ENCODE measurements around the gene DLX3. TPM values are rescaled to one million over a fixed set of nuclear protein-coding genes. Genes with fewer than 3 reads are reported as not detected.

Gene DLX3
- polyA plus RNA-seq, 2 of the 4 experiments (the other 2 are of a cell fraction), result 0.17 TPM; not detected in 1

DNA sequence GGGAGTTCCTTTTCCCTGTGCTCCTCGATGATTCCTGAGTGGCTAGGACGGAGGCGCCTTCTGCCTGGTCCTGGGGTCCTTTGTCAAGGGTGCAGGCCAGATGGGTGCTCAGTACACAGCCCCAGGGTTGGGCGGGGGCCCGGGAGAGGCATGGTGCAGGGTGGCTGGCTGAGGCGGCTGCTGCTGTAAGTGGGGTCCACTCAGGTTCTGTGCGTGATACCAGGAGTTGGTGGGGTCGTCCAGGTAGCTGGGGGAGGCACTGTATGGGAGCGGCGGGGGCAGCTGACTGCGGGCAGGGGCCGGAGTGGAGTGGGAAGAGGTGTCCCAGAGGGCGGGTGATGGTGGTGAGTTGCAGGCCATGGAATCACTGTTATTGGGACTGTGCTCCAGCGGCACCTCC lies 3.6 kb downstream of the DLX3 start (continued):
- TF ChIP-seq, protein P1, sequence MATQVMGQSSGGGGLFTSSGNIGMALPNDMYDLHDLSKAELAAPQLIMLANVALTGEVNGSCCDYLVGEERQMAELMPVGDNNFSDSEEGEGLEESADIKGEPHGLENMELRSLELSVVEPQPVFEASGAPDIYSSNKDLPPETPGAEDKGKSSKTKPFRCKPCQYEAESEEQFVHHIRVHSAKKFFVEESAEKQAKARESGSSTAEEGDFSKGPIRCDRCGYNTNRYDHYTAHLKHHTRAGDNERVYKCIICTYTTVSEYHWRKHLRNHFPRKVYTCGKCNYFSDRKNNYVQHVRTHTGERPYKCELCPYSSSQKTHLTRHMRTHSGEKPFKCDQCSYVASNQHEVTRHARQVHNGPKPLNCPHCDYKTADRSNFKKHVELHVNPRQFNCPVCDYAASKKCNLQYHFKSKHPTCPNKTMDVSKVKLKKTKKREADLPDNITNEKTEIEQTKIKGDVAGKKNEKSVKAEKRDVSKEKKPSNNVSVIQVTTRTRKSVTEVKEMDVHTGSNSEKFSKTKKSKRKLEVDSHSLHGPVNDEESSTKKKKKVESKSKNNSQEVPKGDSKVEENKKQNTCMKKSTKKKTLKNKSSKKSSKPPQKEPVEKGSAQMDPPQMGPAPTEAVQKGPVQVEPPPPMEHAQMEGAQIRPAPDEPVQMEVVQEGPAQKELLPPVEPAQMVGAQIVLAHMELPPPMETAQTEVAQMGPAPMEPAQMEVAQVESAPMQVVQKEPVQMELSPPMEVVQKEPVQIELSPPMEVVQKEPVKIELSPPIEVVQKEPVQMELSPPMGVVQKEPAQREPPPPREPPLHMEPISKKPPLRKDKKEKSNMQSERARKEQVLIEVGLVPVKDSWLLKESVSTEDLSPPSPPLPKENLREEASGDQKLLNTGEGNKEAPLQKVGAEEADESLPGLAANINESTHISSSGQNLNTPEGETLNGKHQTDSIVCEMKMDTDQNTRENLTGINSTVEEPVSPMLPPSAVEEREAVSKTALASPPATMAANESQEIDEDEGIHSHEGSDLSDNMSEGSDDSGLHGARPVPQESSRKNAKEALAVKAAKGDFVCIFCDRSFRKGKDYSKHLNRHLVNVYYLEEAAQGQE (IDR thresholded peaks at IDR 0.05), result no peak
- TF ChIP-seq CHD2 (IDR thresholded peaks at IDR 0.05; ENCODE audit: low read length, partially characterized antibody) (no peak), HDAC2 (IDR thresholded peaks at IDR 0.05) (no peak), NR3C1 (IDR thresholded peaks at IDR 0.05) (no peak)

DNA sequence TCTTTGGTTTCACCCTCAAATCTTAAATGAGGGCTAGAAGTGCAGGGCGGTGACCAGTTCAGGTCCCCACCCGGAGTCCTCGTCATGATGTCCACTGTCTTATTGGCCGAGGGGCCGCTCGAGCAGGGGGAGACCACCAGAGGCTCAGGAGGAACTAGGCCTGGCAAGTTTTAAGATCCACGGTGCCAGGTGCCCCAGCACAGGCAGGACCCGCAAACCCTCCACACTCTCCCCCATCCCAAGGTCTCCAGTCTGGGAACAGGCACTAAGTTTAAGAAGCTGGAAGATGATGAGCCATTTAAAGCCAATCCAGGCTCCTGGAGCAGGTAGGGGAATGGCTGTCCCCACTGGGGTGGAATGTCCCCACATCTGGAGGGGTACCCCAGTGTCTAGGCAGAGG lies 4.1 kb downstream of the DLX3 start:
- Histone ChIP-seq H3K4me3 (no peak overlapping the region), H3K9me3 (no peaks in the 10 kb centered on the region), H3K4me2 (no peak overlapping the region), H3K4me1 (peaks cover 21% of the 10 kb centered on the region), H3K27ac (no peak overlapping the region)
- POLR2A ChIA-PET, result no interaction called here
- CTCF ChIA-PET, result interaction anchor here (1.0 to 82.2 kb wide), 5 partner anchors 10 to 126 kb away, joined by 3 to 2613 read pairs (median 365); partner anchors contain the start of gene TAC4
- FAIRE-seq (no peak), ATAC-seq (no peak), DNase-seq (ENCODE audit: low read depth in 1 of 2, low spot score in 1 of 2) (no peak)
- 79% methylated on average over 8 of the region's 8 CpGs for WGBS (ENCODE audit: missing lambda C conversion rate)
- TF ChIP-seq, protein P2, sequence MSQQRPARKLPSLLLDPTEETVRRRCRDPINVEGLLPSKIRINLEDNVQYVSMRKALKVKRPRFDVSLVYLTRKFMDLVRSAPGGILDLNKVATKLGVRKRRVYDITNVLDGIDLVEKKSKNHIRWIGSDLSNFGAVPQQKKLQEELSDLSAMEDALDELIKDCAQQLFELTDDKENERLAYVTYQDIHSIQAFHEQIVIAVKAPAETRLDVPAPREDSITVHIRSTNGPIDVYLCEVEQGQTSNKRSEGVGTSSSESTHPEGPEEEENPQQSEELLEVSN (IDR thresholded peaks at IDR 0.05; ENCODE audit: borderline replicate concordance, low read depth), result no peak
- TF ChIP-seq, protein P1 (IDR thresholded peaks at IDR 0.05), result no peak
- TF ChIP-seq KDM1A (IDR thresholded peaks at IDR 0.05; ENCODE audit: low read depth), result no peak
- no peak for TF ChIP-seq NR3C1 (IDR thresholded peaks at IDR 0.05)
- TF ChIP-seq PHF8 (IDR thresholded peaks at IDR 0.05; ENCODE audit: borderline replicate concordance, low read depth), result no peak

DNA sequence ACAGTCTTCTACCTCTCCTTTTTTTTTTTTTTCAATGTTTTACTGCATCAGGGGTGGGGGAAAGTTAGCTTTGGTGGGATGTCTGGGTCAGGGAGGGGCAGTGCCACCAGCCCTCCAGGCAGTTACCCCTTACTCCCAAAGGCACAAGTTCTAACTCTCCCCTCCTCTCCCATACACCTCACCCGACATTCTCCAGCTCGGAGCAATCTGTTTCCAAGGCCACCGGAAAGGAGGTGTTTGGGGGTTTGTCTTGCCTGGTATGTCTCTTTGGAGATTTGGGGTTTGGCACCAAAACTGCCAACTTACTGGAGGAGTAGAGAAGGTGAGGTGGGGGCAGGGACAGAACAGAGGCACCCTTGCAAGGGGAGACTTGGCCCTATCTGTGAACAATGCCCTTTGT lies 4.7 kb downstream of the DLX3 start:
- Histone ChIP-seq H3K4me3 (no peak overlapping the region), H3K4me1 (peaks cover 19% of the 10 kb centered on the region), H3K27ac (no peak overlapping the region), H3K4me2 (no peak overlapping the region), H3K9me3 (no peaks in the 10 kb centered on the region)
- 58% methylated on average over 3 of the region's 3 CpGs for WGBS (ENCODE audit: missing lambda C conversion rate)
- TF ChIP-seq, protein P3, sequence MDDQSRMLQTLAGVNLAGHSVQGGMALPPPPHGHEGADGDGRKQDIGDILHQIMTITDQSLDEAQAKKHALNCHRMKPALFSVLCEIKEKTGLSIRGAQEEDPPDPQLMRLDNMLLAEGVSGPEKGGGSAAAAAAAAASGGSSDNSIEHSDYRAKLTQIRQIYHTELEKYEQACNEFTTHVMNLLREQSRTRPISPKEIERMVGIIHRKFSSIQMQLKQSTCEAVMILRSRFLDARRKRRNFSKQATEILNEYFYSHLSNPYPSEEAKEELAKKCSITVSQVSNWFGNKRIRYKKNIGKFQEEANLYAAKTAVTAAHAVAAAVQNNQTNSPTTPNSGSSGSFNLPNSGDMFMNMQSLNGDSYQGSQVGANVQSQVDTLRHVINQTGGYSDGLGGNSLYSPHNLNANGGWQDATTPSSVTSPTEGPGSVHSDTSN (IDR thresholded peaks at IDR 0.05), result no peak
- TF ChIP-seq RNF2 (IDR thresholded peaks at IDR 0.05; ENCODE audit: borderline replicate concordance, low read depth) (no peak), GATA3 (IDR thresholded peaks at IDR 0.05; ENCODE audit: borderline replicate concordance) (no peak)
- DNase-seq (ENCODE audit: low read depth in 1 of 2, low spot score in 1 of 2) (no peak), ATAC-seq (no peak), FAIRE-seq (no peak)
- ChIA-PET POLR2A (no interaction called here), CTCF (interaction anchor here (0.6 to 82.2 kb wide), 8 partner anchors 5 to 146 kb away, joined by 3 to 2613 read pairs (median 4); partner anchors contain the start of genes DLX3 and TAC4)

DNA sequence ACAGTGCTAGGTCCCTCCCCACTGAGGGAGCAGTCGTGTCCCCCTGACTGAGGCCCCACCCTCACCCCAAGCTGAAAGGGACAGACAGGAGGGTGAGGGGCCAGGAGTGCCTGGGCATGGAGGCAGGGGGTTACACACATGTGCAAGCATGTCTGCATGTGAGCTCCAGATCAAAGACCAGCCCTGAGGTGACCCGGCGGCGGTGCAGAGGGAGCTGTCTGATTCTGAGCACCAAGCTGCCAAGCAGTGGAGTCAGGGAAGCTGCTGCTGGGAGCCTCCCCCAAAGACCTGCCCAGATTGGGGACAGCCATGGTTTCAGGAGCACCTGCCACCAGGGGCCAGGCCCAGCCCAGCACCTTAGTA lies 5.5 kb downstream of the DLX3 start:
- ATAC-seq, result no peak
- Histone ChIP-seq H3K4me3 (no peak overlapping the region), H3K4me2 (no peak overlapping the region), H3K4me1 (peaks cover 15% of the 10 kb centered on the region), H3K27ac (no peak overlapping the region), H3K9me3 (no peaks in the 10 kb centered on the region)
- DNase-seq (ENCODE audit: low read depth in 1 of 2, low spot score in 1 of 2), result no peak
- FAIRE-seq, result no peak
- CTCF ChIA-PET, result interaction anchor here (0.6 to 82.2 kb wide), 15 partner anchors 6 to 433 kb away, joined by 3 to 2613 read pairs (median 4); partner anchors contain the start of genes DLX3 and TAC4
- 78% methylated on average over 4 of the region's 4 CpGs for WGBS (ENCODE audit: missing lambda C conversion rate)
- no peak for TF ChIP-seq HOXA7 (CRISPR knock-in tag; IDR thresholded peaks at IDR 0.05)
- POLR2A ChIA-PET, result no interaction called here

Data from A549 (cell line).